GM12878 (cell line): Measurements from ENCODE around the gene RBMS3. TPM values are rescaled to one million over a fixed set of nuclear protein-coding genes. Genes with fewer than 3 reads are reported as not detected.

Experiments used
- ATAC-seq: fragments of 200-7000 bp; cut with Tn5 transposase; 3 replicates; pipeline ENCODE4 v1.9.1; 2020; ENCODE audit warnings: mild to moderate bottlenecking, moderate library complexity
- BruUV-seq: library from RNA; stranded (reverse); fragments of 400-500 nt; replicated peaks from 2 replicates; lab custom pipeline; 2021; lab: Mats Ljungman, UMichigan
- CTCF ChIA-PET: fragments of 300-600 bp; sonication (Branson Sonifier 250); formaldehyde crosslinking; extraction: SDS; loops from one replicate; lab custom pipeline; 2021; ENCODE audit warnings: inconsistent platforms; lab: Yijun Ruan, JAX
- POLR2A ChIA-PET: fragments of 350-600 bp; formaldehyde crosslinking; extraction: SDS; loops from one replicate; lab custom pipeline; 2021; ENCODE audit warnings: inconsistent platforms; lab: Charles Lee
- RAD21 ChIA-PET: fragments of 300-600 bp; sonication (Branson Sonifier 250); formaldehyde crosslinking; loops from one replicate; lab custom pipeline; 2023; ENCODE audit warnings: antibody characterized with exemption; ENCODE audit not compliant: unreplicated experiment; lab: Charles Lee
- SMC1A ChIA-PET: fragments of 300-600 bp; sonication (Branson Sonifier 250); formaldehyde crosslinking; loops from one replicate; lab custom pipeline; 2023; ENCODE audit not compliant: unreplicated experiment, uncharacterized antibody; lab: Charles Lee
- DNase-seq: peaks from one replicate; pipeline ENCODE4 v3.0.0-alpha.2; 2011; ENCODE audit warnings: low read depth, low spot score
- FAIRE-seq: peaks from 3 replicates; lab custom pipeline; 2011; peaks lifted over from hg19 to GRCh38; lab: Jason Lieb, UNC
- H2AFZ ChIP-seq: 2 replicates; pipeline ENCODE4 v1.6.0; 2011; ENCODE audit warnings: low read depth, low read length, control low read depth; ENCODE audit not compliant: control insufficient read depth
- H3K27ac ChIP-seq: 2 replicates; pipeline ENCODE4 v1.5.1; 2011; ENCODE audit warnings: control low read depth; ENCODE audit not compliant: control insufficient read depth, insufficient read depth
- H3K27me3 ChIP-seq, 2 experiments: replicated peaks in 1 of 2; 2 replicates each; pipeline versions ENCODE4 v1.6.0 to v1.6.1; 2011; ENCODE audit warnings: low read length in 1 of 2; ENCODE audit not compliant: control insufficient read depth in 2 of 2, insufficient read depth in 2 of 2
- H3K36me3 ChIP-seq, 2 experiments: 2 replicates each; pipeline ENCODE4 v1.5.1; 2011; ENCODE audit warnings: low read length in 1 of 2; ENCODE audit not compliant: control insufficient read depth in 2 of 2, insufficient read depth in 2 of 2
- H3K4me1 ChIP-seq: 2 replicates; pipeline ENCODE4 v1.6.1; 2011; ENCODE audit warnings: mild to moderate bottlenecking, low read length, moderate library complexity, mixed read lengths; ENCODE audit not compliant: control insufficient read depth, insufficient read depth
- H3K4me2 ChIP-seq: 2 replicates; pipeline ENCODE4 v1.6.0; 2011; ENCODE audit warnings: control low read depth; ENCODE audit not compliant: control insufficient read depth, insufficient read depth
- H3K4me3 ChIP-seq: fragments of 200-600 bp; sonication (generic); 2 replicates; pipeline ENCODE4 v1.5.1; 2016
- H3K79me2 ChIP-seq: 2 replicates; pipeline ENCODE4 v1.6.0; 2011; ENCODE audit warnings: low read length; ENCODE audit not compliant: control insufficient read depth, insufficient read depth
- H3K9ac ChIP-seq: 2 replicates; pipeline ENCODE4 v1.8.0; 2011; ENCODE audit warnings: low read length, control low read depth, mixed read lengths; ENCODE audit not compliant: control insufficient read depth, insufficient read depth
- H3K9me3 ChIP-seq: replicated peaks from 3 replicates; pipeline ENCODE4 v1.5.1; 2011; ENCODE audit warnings: mild to moderate bottlenecking, low read length; ENCODE audit not compliant: control insufficient read depth, insufficient read depth
- H4K20me1 ChIP-seq: 2 replicates; pipeline ENCODE4 v1.6.0; 2011; ENCODE audit not compliant: control insufficient read depth, insufficient read depth
- BMI1 ChIP-seq: fragments of 450-650 bp; IDR thresholded peaks from 2 replicates; pipeline ENCODE4 v1.6.1; 2016; ENCODE audit warnings: mild to moderate bottlenecking, moderate library complexity, borderline replicate concordance
- CBFB ChIP-seq: IDR thresholded peaks from 2 replicates; pipeline ENCODE4 v1.6.1; 2016; ENCODE audit warnings: antibody characterized with exemption, low read depth
- CBX3 ChIP-seq: fragments of 200-600 bp; sonication (generic); IDR thresholded peaks from 2 replicates; pipeline ENCODE4 v1.6.1; 2016; ENCODE audit warnings: low read depth, borderline replicate concordance
- ESRRA ChIP-seq: IDR thresholded peaks from 2 replicates; pipeline ENCODE4 v1.6.1; 2012; ENCODE audit warnings: mild to moderate bottlenecking, low read length, improper control_type of control experiment
- HDAC6 ChIP-seq: fragments of 200-600 bp; sonication (generic); IDR thresholded peaks from one replicate; pipeline ENCODE4 v1.8.0; 2017; ENCODE audit warnings: antibody characterized with exemption; ENCODE audit not compliant: unreplicated experiment
- IRF4 ChIP-seq: IDR thresholded peaks from 2 replicates; pipeline ENCODE4 v1.6.1; 2011; ENCODE audit warnings: low read depth, low read length
- MEF2A ChIP-seq: IDR thresholded peaks from 2 replicates; pipeline ENCODE4 v1.6.1; 2011; ENCODE audit warnings: low read depth, mild to moderate bottlenecking, low read length, moderate library complexity; ENCODE audit not compliant: insufficient read depth
- NFXL1 ChIP-seq: fragments of 450-650 bp; IDR thresholded peaks from 2 replicates; pipeline ENCODE4 v1.6.1; 2017; ENCODE audit warnings: antibody characterized with exemption, mild to moderate bottlenecking, borderline replicate concordance
- NR2C1 ChIP-seq: fragments of 450-650 bp; IDR thresholded peaks from 2 replicates; pipeline ENCODE4 v1.6.1; 2017; ENCODE audit warnings: antibody characterized with exemption, mild to moderate bottlenecking, moderate library complexity
- POLR2AphosphoS2 ChIP-seq: IDR thresholded peaks from 2 replicates; pipeline ENCODE4 v1.6.1; 2011; ENCODE audit warnings: low read depth, mild to moderate bottlenecking, low read length, improper control_type of control experiment, moderate library complexity
- SIN3A ChIP-seq: IDR thresholded peaks from 2 replicates; pipeline ENCODE4 v1.6.1; 2012; ENCODE audit warnings: low read depth, low read length, improper control_type of control experiment
- SREBF2 ChIP-seq: IDR thresholded peaks from 2 replicates; pipeline ENCODE4 v1.6.1; 2012; ENCODE audit warnings: mild to moderate bottlenecking, low read length
- TCF7 ChIP-seq: IDR thresholded peaks from 2 replicates; pipeline ENCODE4 v1.6.1; 2014; ENCODE audit warnings: antibody characterized with exemption, borderline replicate concordance
- ZBED1 ChIP-seq: IDR thresholded peaks from 2 replicates; pipeline ENCODE4 v1.6.1; 2016; ENCODE audit warnings: borderline replicate concordance
- ZNF24 ChIP-seq: fragments of 450-650 bp; IDR thresholded peaks from 2 replicates; pipeline ENCODE4 v1.6.1; 2017; ENCODE audit warnings: antibody characterized with exemption, mild to moderate bottlenecking
- ZNF274 ChIP-seq: IDR thresholded peaks from one replicate; pipeline ENCODE4 v1.8.0; 2011; ENCODE audit not compliant: insufficient read length, insufficient read depth
- ZZZ3 ChIP-seq: IDR thresholded peaks from 2 replicates; pipeline ENCODE4 v1.6.1; 2011; ENCODE audit warnings: low read depth; ENCODE audit not compliant: control insufficient read depth, insufficient read length
- WGBS: methylation state at CpG from one replicate; pipeline ENCODE4 v1.1.6; 2016; ENCODE audit warnings: low lambda C conversion rate; ENCODE audit not compliant: insufficient replicate concordance, insufficient coverage; ENCODE audit errors: missing lambda C conversion rate; 5-methylcytosine and 5-hydroxymethylcytosine counted together
- in situ Hi-C: fragments of 300-500 bp; cut with MboI; formaldehyde crosslinking; loops from 9 replicates; pipeline ENCODE4 v1.14.3; 2018; ENCODE audit warnings: mixed read lengths
- intact Hi-C: fragments of 100-400 bp; cut with micrococcal nuclease; formaldehyde crosslinking; loops from one replicate; pipeline ENCODE4 v1.14.2; 2022; ENCODE audit not compliant: unreplicated experiment
- polyA plus RNA-seq, 11 experiments: library from polyadenylated mRNA; depleted of rRNA in 4 of 11; unstranded in 6 of 11; stranded (reverse) in 5 of 11; fragments of >200 nt; fragmentation: Nextera tagmentation in 4 of 11; fragmentation: Illumina TruSeq in 1 of 11; extraction: Ambion mirVana in 4 of 11; extraction: Trizol in 1 of 11; gene quantifications; 1 replicate in 1 of 11; 2 replicates in 10 of 11; pipeline versions ENCODE4 v1.2.1 to v1.2.3, GENCODE V29; 2011 to 2016; ENCODE audit warnings: inconsistent platforms in 2 of 11, missing spikeins in 2 of 11, low read depth in 1 of 11
- total RNA-seq, 4 experiments: library from RNA; depleted of rRNA in 3 of 4; stranded (reverse); fragments of >200 nt in 3 of 4; fragmentation: Illumina TruSeq in 1 of 4; extraction: Trizol in 1 of 4; gene quantifications; 2 replicates each; pipeline versions ENCODE4 v1.2.1 to v1.2.3, GENCODE V29; 2013 to 2021
- TF ChIP-seq, protein P1 (sequence below): fragments of 450-650 bp; conservative IDR thresholded peaks from 2 replicates; pipeline ENCODE4 v1.6.1; 2017; ENCODE audit warnings: mild to moderate bottlenecking, moderate library complexity

RBMS3 gene
- total and polyA plus RNA-seq, 10 of the 15 experiments (the other 5 are each of a cell fraction or from before 2014, with no cell fraction given), result 0.79 to 4.7 (median 3.1) TPM

DNA sequence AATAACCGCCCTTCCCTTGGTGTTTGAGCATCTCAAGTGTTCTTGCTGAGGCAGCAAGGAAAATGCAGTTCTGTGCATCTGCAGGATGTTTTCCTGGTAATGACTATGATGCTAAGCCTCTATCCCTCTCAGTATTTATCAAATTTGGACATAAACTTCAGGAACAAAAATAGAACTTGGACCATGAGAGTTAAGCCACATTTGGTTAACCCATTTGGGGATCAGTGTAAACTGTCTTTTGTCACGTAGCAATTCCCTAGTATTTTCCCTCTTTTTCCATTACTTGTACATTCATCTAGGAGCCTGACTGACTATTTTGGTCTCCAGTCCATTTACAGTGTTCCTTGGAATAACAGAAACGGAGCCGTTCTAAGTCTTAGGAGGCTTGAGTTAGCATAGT is 250.8 kb downstream of the RBMS3 start:
- TF ChIP-seq NFXL1 (no peak), BMI1 (no peak), HDAC6 (no peak), ESRRA (no peak), SIN3A (no peak)
- no TSS peak for BruUV-seq
- Histone ChIP-seq H3K4me1 (no peaks in the 10 kb centered on the region), H2AFZ (no peak overlapping the region), H3K9ac (no peak overlapping the region), H3K9me3 (no peaks in the 10 kb centered on the region), H3K36me3 (no peaks in the 10 kb centered on the region), H3K27ac (no peak overlapping the region), H3K4me2 (no peak overlapping the region), H3K27me3 (no peaks in the 10 kb centered on the region), H3K79me2 (no peaks in the 10 kb centered on the region), H3K4me3 (no peak overlapping the region), H4K20me1 (no peaks in the 10 kb centered on the region)
- ChIA-PET CTCF (no interaction called here), RAD21 (no interaction called here), POLR2A (no interaction called here), SMC1A (interaction anchor here (1.1 kb wide), 1 partner anchor 9 kb away, joined by 5 read pairs; no protein-coding TSS in a partner anchor)
- no peak for ATAC-seq
- in situ Hi-C loops, result no loop called here
- no peak for DNase-seq
- intact Hi-C loops, result no loop called here
- FAIRE-seq, result no peak
- WGBS, result 27% methylated on average over 4 of the region's 4 CpGs

DNA sequence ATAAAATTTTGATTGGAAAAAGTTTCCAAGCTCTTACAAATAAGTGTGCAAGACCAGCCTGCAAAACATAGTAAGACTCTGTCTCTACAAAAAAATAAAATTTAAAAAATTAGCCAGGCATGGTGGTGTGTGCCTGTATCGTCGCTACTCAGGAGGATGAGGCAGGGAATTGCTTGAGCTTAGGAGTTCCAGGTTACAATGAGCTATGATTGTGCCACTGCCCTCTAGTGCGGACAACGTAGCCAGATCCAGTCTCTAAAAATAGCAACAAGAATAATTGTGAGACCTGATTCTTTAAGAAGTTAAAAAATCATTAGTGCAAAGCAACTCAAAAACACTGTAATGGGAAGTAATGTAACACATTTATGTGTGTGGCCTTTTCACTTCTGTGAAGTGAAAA is 251.6 kb downstream of the RBMS3 start:
- no peak overlapping the region for H3K9ac ChIP-seq
- no peak overlapping the region for H3K27ac ChIP-seq
- no peaks in the 10 kb centered on the region for H4K20me1 ChIP-seq
- CTCF ChIA-PET, result no interaction called here
- no peaks in the 10 kb centered on the region for H3K79me2 ChIP-seq
- POLR2A ChIA-PET, result no interaction called here
- RAD21 ChIA-PET, result no interaction called here
- no peaks in the 10 kb centered on the region for H3K27me3 ChIP-seq
- H3K4me3 ChIP-seq, result no peak overlapping the region
- no peak overlapping the region for H2AFZ ChIP-seq
- FAIRE-seq (no peak), ATAC-seq (no peak), DNase-seq (no peak)
- no TSS peak for BruUV-seq
- intact Hi-C loops, result no loop called here
- in situ Hi-C loops, result no loop called here
- no peaks in the 10 kb centered on the region for H3K36me3 ChIP-seq
- no peaks in the 10 kb centered on the region for H3K4me1 ChIP-seq
- TF ChIP-seq ZZZ3 (no peak), ZNF274 (no peak), CBX3 (no peak), HDAC6 (no peak), ZNF24 (no peak), BMI1 (no peak), MEF2A (no peak), SREBF2 (no peak), TCF7 (no peak), NR2C1 (no peak), POLR2AphosphoS2 (no peak), ZBED1 (no peak), NFXL1 (no peak), CBFB (no peak), IRF4 (no peak)
- TF ChIP-seq, protein P1, sequence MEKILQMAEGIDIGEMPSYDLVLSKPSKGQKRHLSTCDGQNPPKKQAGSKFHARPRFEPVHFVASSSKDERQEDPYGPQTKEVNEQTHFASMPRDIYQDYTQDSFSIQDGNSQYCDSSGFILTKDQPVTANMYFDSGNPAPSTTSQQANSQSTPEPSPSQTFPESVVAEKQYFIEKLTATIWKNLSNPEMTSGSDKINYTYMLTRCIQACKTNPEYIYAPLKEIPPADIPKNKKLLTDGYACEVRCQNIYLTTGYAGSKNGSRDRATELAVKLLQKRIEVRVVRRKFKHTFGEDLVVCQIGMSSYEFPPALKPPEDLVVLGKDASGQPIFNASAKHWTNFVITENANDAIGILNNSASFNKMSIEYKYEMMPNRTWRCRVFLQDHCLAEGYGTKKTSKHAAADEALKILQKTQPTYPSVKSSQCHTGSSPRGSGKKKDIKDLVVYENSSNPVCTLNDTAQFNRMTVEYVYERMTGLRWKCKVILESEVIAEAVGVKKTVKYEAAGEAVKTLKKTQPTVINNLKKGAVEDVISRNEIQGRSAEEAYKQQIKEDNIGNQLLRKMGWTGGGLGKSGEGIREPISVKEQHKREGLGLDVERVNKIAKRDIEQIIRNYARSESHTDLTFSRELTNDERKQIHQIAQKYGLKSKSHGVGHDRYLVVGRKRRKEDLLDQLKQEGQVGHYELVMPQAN, result no peak
- WGBS, result 38% methylated on average over 4 of the region's 4 CpGs
- SMC1A ChIA-PET, result no interaction called here
- H3K4me2 ChIP-seq, result no peak overlapping the region
- no peaks in the 10 kb centered on the region for H3K9me3 ChIP-seq
